ENCODE measurements around the gene PPM1M.

Gene PPM1M

DNA sequence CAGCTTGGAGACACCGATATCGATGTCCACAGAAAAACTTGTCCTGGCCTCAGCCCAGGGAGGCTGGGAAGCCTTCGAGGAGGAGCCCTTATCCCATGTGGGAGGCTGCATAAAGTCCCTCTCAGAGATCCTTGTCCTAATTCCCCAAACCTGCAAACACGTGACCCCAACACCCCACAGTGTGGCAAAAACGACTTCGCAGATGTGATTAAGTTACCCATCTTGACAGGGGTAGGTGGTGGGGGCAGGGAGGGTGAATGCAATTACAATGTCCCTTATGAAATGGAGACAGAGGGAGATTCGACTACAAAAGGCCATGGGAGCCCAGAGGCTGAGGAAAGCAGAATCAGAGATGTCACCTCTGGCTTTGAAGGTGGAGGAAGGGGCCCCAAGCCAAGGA, 17.8 kb upstream of the PPM1M start:
- Histone ChIP-seq H3K36me3 (ENCODE audit: control insufficient read depth in 2 of 2, insufficient read depth in 1 of 2, low read length in 2 of 2) (peaks cover 0 to 33% of the 10 kb centered on the region in 2 experiments; a peak in 1 of 3 replicates), H3K27ac (ENCODE audit: extremely low read depth, low read depth, low read length) (no peak overlapping the region), H3K4me1 (ENCODE audit: control insufficient read depth, insufficient read depth, low read length) (no peaks in the 10 kb centered on the region), H3K9me3 (ENCODE audit: control insufficient read depth, insufficient read depth, low read depth, low read length) (no peaks in the 10 kb centered on the region), H3K4me3 (ENCODE audit: low read depth, low read length) (no peak overlapping the region)
- no peak for TF ChIP-seq ZNF48 (tag by site-specific recombination; IDR thresholded peaks at IDR 0.05)
- TF ChIP-seq, protein P1, sequence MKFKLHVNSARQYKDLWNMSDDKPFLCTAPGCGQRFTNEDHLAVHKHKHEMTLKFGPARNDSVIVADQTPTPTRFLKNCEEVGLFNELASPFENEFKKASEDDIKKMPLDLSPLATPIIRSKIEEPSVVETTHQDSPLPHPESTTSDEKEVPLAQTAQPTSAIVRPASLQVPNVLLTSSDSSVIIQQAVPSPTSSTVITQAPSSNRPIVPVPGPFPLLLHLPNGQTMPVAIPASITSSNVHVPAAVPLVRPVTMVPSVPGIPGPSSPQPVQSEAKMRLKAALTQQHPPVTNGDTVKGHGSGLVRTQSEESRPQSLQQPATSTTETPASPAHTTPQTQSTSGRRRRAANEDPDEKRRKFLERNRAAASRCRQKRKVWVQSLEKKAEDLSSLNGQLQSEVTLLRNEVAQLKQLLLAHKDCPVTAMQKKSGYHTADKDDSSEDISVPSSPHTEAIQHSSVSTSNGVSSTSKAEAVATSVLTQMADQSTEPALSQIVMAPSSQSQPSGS (tag by site-specific recombination; IDR thresholded peaks at IDR 0.05; ENCODE audit: low read depth), result no peak
- no peak for TF ChIP-seq KLF9 (tag by site-specific recombination; IDR thresholded peaks at IDR 0.05; ENCODE audit: low read depth)
- no peak for TF ChIP-seq ZNF776 (tag by site-specific recombination; IDR thresholded peaks at IDR 0.05; ENCODE audit: borderline replicate concordance)
- TF ChIP-seq ZNF433 (tag by site-specific recombination; IDR thresholded peaks at IDR 0.05; ENCODE audit: low read depth), result no peak
- no peak for TF ChIP-seq PRDM1 (tag by site-specific recombination; IDR thresholded peaks at IDR 0.05)
- TF ChIP-seq TRIM28 (IDR thresholded peaks at IDR 0.05; ENCODE audit: borderline replicate concordance, low read length), result no peak
- TF ChIP-seq ZNF837 (tag by site-specific recombination; IDR thresholded peaks at IDR 0.05), result no peak
- POLR2A ChIA-PET, result interaction anchor here (0.6 kb wide), 1 partner anchor 14 kb away, joined by 3 read pairs; no protein-coding TSS in a partner anchor
- CTCF ChIA-PET, result no interaction called here

DNA sequence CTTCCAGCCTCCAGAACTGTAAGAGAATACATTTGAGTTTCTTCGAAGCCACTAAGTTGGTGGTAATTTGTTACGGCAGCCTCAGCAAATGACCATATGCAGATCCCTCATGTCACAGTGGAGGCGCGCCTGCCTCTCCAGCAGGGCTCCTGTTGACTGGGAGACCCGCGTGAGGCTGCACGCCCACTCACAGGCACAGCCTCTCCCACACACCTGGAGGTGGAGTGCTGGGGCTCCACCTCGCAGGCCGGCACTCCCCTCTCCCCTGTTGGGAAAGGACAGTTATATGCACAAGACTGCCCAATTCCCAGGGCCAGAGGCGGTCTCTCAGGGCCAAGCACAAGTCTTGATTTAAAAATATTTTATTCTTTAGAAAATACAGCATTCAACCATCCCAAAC, 17.3 kb upstream of the PPM1M start:
- CTCF ChIA-PET, result interaction anchor here (1.4 kb wide), 1 partner anchor 8 kb away, joined by 4 read pairs; no protein-coding TSS in a partner anchor
- Histone ChIP-seq H3K27ac (ENCODE audit: extremely low read depth, low read depth, low read length) (no peak overlapping the region), H3K9me3 (ENCODE audit: control insufficient read depth, insufficient read depth, low read depth, low read length) (no peaks in the 10 kb centered on the region), H3K4me3 (ENCODE audit: low read depth, low read length) (no peak overlapping the region), H3K36me3 (ENCODE audit: control insufficient read depth in 2 of 2, insufficient read depth in 1 of 2, low read length in 2 of 2) (peaks cover 0 to 33% of the 10 kb centered on the region in 2 experiments; a peak in 1 of 3 replicates), H3K4me1 (ENCODE audit: control insufficient read depth, insufficient read depth, low read length) (no peaks in the 10 kb centered on the region)
- no peak for TF ChIP-seq SCRT1 (tag by site-specific recombination; IDR thresholded peaks at IDR 0.05; ENCODE audit: borderline replicate concordance)
- no peak for TF ChIP-seq KLF1 (tag by site-specific recombination; IDR thresholded peaks at IDR 0.05)
- peak; percentile 64 for TF ChIP-seq EGR2 (tag by site-specific recombination; IDR thresholded peaks at IDR 0.05; ENCODE audit: low read depth)
- no peak for TF ChIP-seq ZNF433 (tag by site-specific recombination; IDR thresholded peaks at IDR 0.05; ENCODE audit: low read depth)
- TF ChIP-seq ZFHX2 (tag by site-specific recombination; conservative IDR thresholded peaks at IDR 0.05), result peak; percentile 83
- no peak for TF ChIP-seq ZNF549 (tag by site-specific recombination; IDR thresholded peaks at IDR 0.05)
- POLR2A ChIA-PET, result no interaction called here

DNA sequence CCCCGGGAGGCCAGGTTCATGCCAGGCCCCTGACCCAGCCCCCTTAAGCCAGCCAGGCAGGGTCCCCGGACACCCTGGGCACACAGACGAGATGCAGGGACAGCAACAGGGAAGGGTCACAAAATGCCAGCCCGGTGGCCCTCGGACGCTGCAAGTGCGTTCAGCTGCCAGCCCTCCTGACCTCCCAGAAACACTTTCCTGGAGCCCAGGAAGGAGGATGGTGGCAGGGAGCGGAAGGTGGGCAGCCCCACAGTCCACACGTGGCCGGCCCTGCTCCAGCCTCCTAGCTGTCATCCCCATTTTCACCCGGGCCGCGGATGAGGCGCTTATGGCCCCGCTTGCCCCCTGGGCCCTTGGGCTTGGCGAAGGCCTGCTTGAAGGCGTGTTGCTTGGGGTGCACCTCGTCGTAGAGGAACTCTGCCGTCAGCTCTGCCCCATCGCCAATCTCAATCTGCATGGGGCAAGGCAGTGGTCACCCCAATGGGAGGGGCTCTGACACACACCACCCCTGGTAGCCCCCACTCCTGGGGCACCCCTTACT, 16.7 kb upstream of the PPM1M start:
- no peaks in the 10 kb centered on the region for H3K9me3 ChIP-seq (ENCODE audit: control insufficient read depth, insufficient read depth, low read depth, low read length)
- CTCF ChIA-PET, result interaction anchor here (1.2 to 1.4 kb wide), 3 partner anchors 8 to 110 kb away, joined by 3 to 5 read pairs (median 4); no protein-coding TSS in a partner anchor
- no peaks in the 10 kb centered on the region for H3K4me1 ChIP-seq (ENCODE audit: control insufficient read depth, insufficient read depth, low read length)
- H3K4me3 ChIP-seq (ENCODE audit: low read depth, low read length), result no peak overlapping the region
- TF ChIP-seq ZNF366 (tag by site-specific recombination; conservative IDR thresholded peaks at IDR 0.05) (no peak), ZNF394 (tag by site-specific recombination; IDR thresholded peaks at IDR 0.05; ENCODE audit: borderline replicate concordance) (no peak), ZNF174 (tag by site-specific recombination; IDR thresholded peaks at IDR 0.05) (no peak), ZNF433 (tag by site-specific recombination; IDR thresholded peaks at IDR 0.05; ENCODE audit: low read depth) (no peak), SP7 (tag by site-specific recombination; IDR thresholded peaks at IDR 0.05) (no peak), ZNF426 (tag by site-specific recombination; IDR thresholded peaks at IDR 0.05) (no peak)
- TF ChIP-seq, protein P2, sequence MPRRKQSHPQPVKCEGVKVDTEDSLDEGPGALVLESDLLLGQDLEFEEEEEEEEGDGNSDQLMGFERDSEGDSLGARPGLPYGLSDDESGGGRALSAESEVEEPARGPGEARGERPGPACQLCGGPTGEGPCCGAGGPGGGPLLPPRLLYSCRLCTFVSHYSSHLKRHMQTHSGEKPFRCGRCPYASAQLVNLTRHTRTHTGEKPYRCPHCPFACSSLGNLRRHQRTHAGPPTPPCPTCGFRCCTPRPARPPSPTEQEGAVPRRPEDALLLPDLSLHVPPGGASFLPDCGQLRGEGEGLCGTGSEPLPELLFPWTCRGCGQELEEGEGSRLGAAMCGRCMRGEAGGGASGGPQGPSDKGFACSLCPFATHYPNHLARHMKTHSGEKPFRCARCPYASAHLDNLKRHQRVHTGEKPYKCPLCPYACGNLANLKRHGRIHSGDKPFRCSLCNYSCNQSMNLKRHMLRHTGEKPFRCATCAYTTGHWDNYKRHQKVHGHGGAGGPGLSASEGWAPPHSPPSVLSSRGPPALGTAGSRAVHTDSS (tag by site-specific recombination; IDR thresholded peaks at IDR 0.05), result no peak
- POLR2A ChIA-PET, result interaction anchor here (0.7 kb wide), 1 partner anchor 16 kb away, joined by 4 read pairs; no protein-coding TSS in a partner anchor
- peaks cover 0 to 33% of the 10 kb centered on the region in 2 experiments; a peak in 1 of 3 replicates for H3K36me3 ChIP-seq (ENCODE audit: control insufficient read depth in 2 of 2, insufficient read depth in 1 of 2, low read length in 2 of 2)
- H3K27ac ChIP-seq (ENCODE audit: extremely low read depth, low read depth, low read length), result no peak overlapping the region

All from HEK293 (cell line).